Caco-2 (cell line): ENCODE measurements around the gene TRAPPC3. TPM values are rescaled to one million over a fixed set of nuclear protein-coding genes. Genes with fewer than 3 reads are reported as not detected.

ENCODE experiments used
- BruUV-seq: library from RNA; stranded (reverse); fragments of 400-500 nt; replicated peaks from 2 replicates; lab custom pipeline; 2021; lab: Mats Ljungman, UMichigan
- CTCF ChIA-PET: fragments of 300-600 bp; sonication (Branson Sonifier 250); formaldehyde crosslinking; loops from one replicate; lab custom pipeline; 2022; ENCODE audit warnings: antibody characterized with exemption; lab: Charles Lee
- POLR2A ChIA-PET: fragments of 300-600 bp; sonication (Branson Sonifier 250); formaldehyde crosslinking; loops from one replicate; lab custom pipeline; 2022; ENCODE audit warnings: antibody characterized with exemption; lab: Charles Lee
- DNase-seq, 2 experiments: peaks; one replicate each; pipeline versions ENCODE4 v3.0.0 to v3.0.0-alpha.2; 2020 to 2022
- H3K27me3 ChIP-seq: replicated peaks from 2 replicates; pipeline ENCODE4 v1.6.0; 2011; ENCODE audit warnings: low read length; ENCODE audit not compliant: control insufficient read depth, insufficient read depth
- H3K36me3 ChIP-seq: 2 replicates; pipeline ENCODE4 v1.5.1; 2011; ENCODE audit warnings: low read length; ENCODE audit not compliant: control insufficient read depth, insufficient read depth
- H3K4me1 ChIP-seq: fragments of 250-450 bp; sonication (Bioruptor Pico); 2 replicates; pipeline ENCODE4 v1.5.1; 2020; ENCODE audit warnings: mild to moderate bottlenecking
- H3K4me3 ChIP-seq: 2 replicates; pipeline ENCODE4 v1.5.1; 2011; ENCODE audit warnings: low read depth, mild to moderate bottlenecking, control low read depth, low read length
- H3K9me3 ChIP-seq: fragments of 250-450 bp; sonication (Bioruptor Pico); 2 replicates; pipeline ENCODE4 v1.5.1; 2020; ENCODE audit warnings: mild to moderate bottlenecking, moderate library complexity
- H3K27ac Mint-ChIP-seq: one replicate; pipeline ENCODE4 v1.8.0; 2022; ENCODE audit warnings: mixed read lengths; ENCODE audit not compliant: unreplicated experiment
- H3K27me3 Mint-ChIP-seq: one replicate; pipeline ENCODE4 v1.8.0; 2022; ENCODE audit warnings: mixed read lengths; ENCODE audit not compliant: insufficient read depth, unreplicated experiment
- H3K36me3 Mint-ChIP-seq: one replicate; pipeline ENCODE4 v1.8.0; 2022; ENCODE audit warnings: mild to moderate bottlenecking, mixed read lengths; ENCODE audit not compliant: insufficient read depth, unreplicated experiment
- H3K4me1 Mint-ChIP-seq: one replicate; pipeline ENCODE4 v1.8.0; 2022; ENCODE audit warnings: low read depth, mixed read lengths; ENCODE audit not compliant: unreplicated experiment
- H3K4me3 Mint-ChIP-seq: one replicate; pipeline ENCODE4 v1.8.0; 2022; ENCODE audit warnings: mild to moderate bottlenecking, moderate library complexity, mixed read lengths; ENCODE audit not compliant: unreplicated experiment
- H3K9me3 Mint-ChIP-seq: one replicate; pipeline ENCODE4 v1.8.0; 2022; ENCODE audit warnings: mixed read lengths; ENCODE audit not compliant: unreplicated experiment
- intact Hi-C: fragments of 100-400 bp; cut with micrococcal nuclease; formaldehyde crosslinking; loops from one replicate; pipeline ENCODE4 v1.10.0; 2022; ENCODE audit not compliant: unreplicated experiment
- total RNA-seq: library from RNA; stranded (reverse); gene quantifications from 2 replicates; pipeline ENCODE4 v1.2.3, GENCODE V29; 2022
- TF ChIP-seq, protein P1 (sequence below), 2 experiments: fragments of 200-600 bp in 1 of 2; IDR thresholded peaks; 1 replicate in 1 of 2; 2 replicates in 1 of 2; pipeline versions ENCODE4 v1.5.1 to v1.8.0; 2011 to 2022; ENCODE audit warnings: antibody characterized with exemption in 1 of 2, control low read depth in 1 of 2, inconsistent platforms in 1 of 2, low read depth in 1 of 2, low read length in 1 of 2, mild to moderate bottlenecking in 1 of 2, moderate library complexity in 1 of 2; ENCODE audit not compliant: insufficient read depth in 1 of 2, severe bottlenecking in 1 of 2, unreplicated experiment in 1 of 2

Gene TRAPPC3
- total RNA-seq, 1 experiment from 2014 or later = 35.4 TPM

DNA sequence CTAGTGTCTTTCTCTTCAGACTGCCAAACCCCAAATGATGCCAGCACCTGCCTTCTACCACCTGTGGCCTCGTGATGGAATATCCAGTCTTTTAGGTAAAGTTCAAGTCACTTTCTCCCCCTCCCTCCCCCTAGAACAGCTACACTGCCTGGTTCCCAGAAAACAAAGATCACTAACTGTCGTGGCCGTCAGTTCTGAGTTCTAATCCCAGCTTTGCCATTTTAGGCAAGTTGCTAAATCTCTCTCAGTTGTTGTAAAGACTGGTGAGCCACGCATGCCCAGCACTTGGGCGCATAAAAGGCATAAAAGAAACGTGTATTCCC lies 648 bp upstream of the TRAPPC3 start:
- Mint-ChIP-seq H3K4me3 (peak overlapping the region; percentile 99), H3K27me3 (no peaks in the 10 kb centered on the region), H3K4me1 (no peaks in the 10 kb centered on the region), H3K9me3 (no peaks in the 10 kb centered on the region), H3K36me3 (peaks cover 15% of the 10 kb centered on the region), H3K27ac (peak overlapping the region; percentile 100)
- H3K4me1 ChIP-seq = peaks cover 14% of the 10 kb centered on the region
- DNase-seq = no peak
- H3K36me3 ChIP-seq = no peaks in the 10 kb centered on the region
- POLR2A ChIA-PET = interaction anchor here (0.6 kb wide), 2 partner anchors 132 to 1321 kb away, joined by 3 read pairs; no protein-coding TSS in a partner anchor
- CTCF ChIA-PET = interaction anchor here (0.8 to 2.0 kb wide), 7 partner anchors 38 to 219 kb away, joined by 4 to 13 read pairs (median 9); partner anchors contain the start of gene THRAP3
- no peaks in the 10 kb centered on the region for H3K27me3 ChIP-seq
- no peak overlapping the region for H3K4me3 ChIP-seq
- H3K9me3 ChIP-seq = no peaks in the 10 kb centered on the region
- intact Hi-C loops = loop anchor here (1.0 to 5.0 kb wide), 5 partner anchors 38 to 135 kb away; partner anchors contain the start of gene THRAP3
- BruUV-seq = no TSS peak
- TF ChIP-seq, protein P1, sequence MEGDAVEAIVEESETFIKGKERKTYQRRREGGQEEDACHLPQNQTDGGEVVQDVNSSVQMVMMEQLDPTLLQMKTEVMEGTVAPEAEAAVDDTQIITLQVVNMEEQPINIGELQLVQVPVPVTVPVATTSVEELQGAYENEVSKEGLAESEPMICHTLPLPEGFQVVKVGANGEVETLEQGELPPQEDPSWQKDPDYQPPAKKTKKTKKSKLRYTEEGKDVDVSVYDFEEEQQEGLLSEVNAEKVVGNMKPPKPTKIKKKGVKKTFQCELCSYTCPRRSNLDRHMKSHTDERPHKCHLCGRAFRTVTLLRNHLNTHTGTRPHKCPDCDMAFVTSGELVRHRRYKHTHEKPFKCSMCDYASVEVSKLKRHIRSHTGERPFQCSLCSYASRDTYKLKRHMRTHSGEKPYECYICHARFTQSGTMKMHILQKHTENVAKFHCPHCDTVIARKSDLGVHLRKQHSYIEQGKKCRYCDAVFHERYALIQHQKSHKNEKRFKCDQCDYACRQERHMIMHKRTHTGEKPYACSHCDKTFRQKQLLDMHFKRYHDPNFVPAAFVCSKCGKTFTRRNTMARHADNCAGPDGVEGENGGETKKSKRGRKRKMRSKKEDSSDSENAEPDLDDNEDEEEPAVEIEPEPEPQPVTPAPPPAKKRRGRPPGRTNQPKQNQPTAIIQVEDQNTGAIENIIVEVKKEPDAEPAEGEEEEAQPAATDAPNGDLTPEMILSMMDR (IDR thresholded peaks at IDR 0.05; ENCODE audit: insufficient read depth in 1 of 2, low read depth in 1 of 2, low read length in 1 of 2, severe bottlenecking in 1 of 2, unreplicated experiment in 1 of 2) = no peak

DNA sequence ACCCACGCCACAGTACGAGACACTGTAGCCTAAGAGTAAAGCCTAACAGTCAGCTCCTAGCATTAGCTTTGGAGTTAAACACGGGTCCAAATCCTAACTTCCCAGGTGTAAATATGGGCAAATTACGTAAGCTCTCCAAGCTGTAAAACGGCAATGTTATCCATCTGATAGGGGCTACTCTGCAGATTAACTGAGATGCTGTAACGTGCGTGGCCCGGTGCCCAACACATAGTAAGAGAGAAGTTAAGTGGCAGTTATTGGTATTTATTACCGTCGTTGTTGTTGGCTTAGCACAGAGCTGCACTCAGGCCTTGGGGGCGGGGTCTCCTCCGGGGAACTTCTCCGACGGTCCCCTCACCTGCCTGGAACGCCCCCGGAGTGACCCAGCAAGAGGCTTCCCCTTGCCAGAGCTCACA lies 457 bp downstream of the TRAPPC3 start:
- no peak for DNase-seq
- no peaks in the 10 kb centered on the region for H3K9me3 Mint-ChIP-seq
- ChIA-PET CTCF (interaction anchor here (1.1 to 2.0 kb wide), 7 partner anchors 14 to 220 kb away, joined by 5 to 13 read pairs (median 9); partner anchors contain the start of gene THRAP3), POLR2A (interaction anchor here (0.6 to 0.8 kb wide), 4 partner anchors 18 to 247 kb away, joined by 3 to 4 read pairs (median 4); partner anchors contain the start of gene THRAP3)
- H3K27me3 Mint-ChIP-seq = no peaks in the 10 kb centered on the region
- TSS peak; percentile 67 for BruUV-seq
- H3K27me3 ChIP-seq = no peaks in the 10 kb centered on the region
- H3K4me3 Mint-ChIP-seq = peak overlapping the region; percentile 99
- peaks cover 15% of the 10 kb centered on the region for H3K36me3 Mint-ChIP-seq
- H3K27ac Mint-ChIP-seq = peak overlapping the region; percentile 100
- no peaks in the 10 kb centered on the region for H3K4me1 Mint-ChIP-seq
- TF ChIP-seq, protein P1 (IDR thresholded peaks at IDR 0.05; ENCODE audit: insufficient read depth in 1 of 2, low read depth in 1 of 2, low read length in 1 of 2, severe bottlenecking in 1 of 2, unreplicated experiment in 1 of 2) = no peak
- H3K36me3 ChIP-seq = no peaks in the 10 kb centered on the region
- H3K4me1 ChIP-seq = peaks cover 10% of the 10 kb centered on the region
- no peaks in the 10 kb centered on the region for H3K9me3 ChIP-seq
- intact Hi-C loops = loop anchor here (1.0 to 5.0 kb wide), 5 partner anchors 39 to 136 kb away; partner anchors contain the start of gene THRAP3
- peak overlapping the region; percentile 60 for H3K4me3 ChIP-seq

DNA sequence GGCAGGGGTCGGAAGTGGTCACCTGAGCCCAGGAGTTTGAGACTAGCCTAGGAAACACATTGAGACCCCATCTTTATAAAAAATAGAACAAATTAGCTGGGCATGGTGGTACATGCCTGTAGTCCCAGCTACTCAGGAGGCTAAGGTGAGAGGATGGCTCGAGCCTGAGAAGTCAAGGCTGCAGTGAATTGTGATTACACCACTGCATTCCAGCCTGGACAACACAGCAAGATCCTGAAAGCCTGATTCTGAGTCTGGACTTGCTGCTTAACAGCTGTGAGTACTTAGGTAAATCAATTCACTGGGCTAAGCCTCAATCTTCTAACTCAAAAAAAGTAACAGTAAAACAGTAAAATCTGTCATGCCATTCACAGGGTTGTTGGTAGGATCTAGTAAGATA lies 4.9 kb downstream of the TRAPPC3 start:
- Histone ChIP-seq H3K4me3 (no peak overlapping the region), H3K36me3 (no peaks in the 10 kb centered on the region), H3K9me3 (no peaks in the 10 kb centered on the region), H3K27me3 (no peaks in the 10 kb centered on the region), H3K4me1 (no peaks in the 10 kb centered on the region)
- no peak overlapping the region for H3K27ac Mint-ChIP-seq
- POLR2A ChIA-PET = no interaction called here
- H3K27me3 Mint-ChIP-seq = no peaks in the 10 kb centered on the region
- no peak for DNase-seq
- H3K9me3 Mint-ChIP-seq = no peaks in the 10 kb centered on the region
- no peaks in the 10 kb centered on the region for H3K4me1 Mint-ChIP-seq
- intact Hi-C loops = no loop called here
- H3K36me3 Mint-ChIP-seq = peaks cover 24% of the 10 kb centered on the region
- no peak overlapping the region for H3K4me3 Mint-ChIP-seq
- CTCF ChIA-PET = interaction anchor here (1.3 kb wide), 1 partner anchor 10 kb away, joined by 8 read pairs; no protein-coding TSS in a partner anchor
- TF ChIP-seq, protein P1 (IDR thresholded peaks at IDR 0.05; ENCODE audit: insufficient read depth in 1 of 2, low read depth in 1 of 2, low read length in 1 of 2, severe bottlenecking in 1 of 2, unreplicated experiment in 1 of 2) = no peak
- no TSS peak for BruUV-seq
